ENCODE results near the gene HMCES.
A peak's percentile ranks its signal among the peaks of the same experiment; 100 is the strongest.
"Not testable (repeated sequence)": the region's sequence is repeated elsewhere in the genome, so short reads cannot be mapped to it uniquely, and the experiment has no call there.

Gene HMCES

DNA sequence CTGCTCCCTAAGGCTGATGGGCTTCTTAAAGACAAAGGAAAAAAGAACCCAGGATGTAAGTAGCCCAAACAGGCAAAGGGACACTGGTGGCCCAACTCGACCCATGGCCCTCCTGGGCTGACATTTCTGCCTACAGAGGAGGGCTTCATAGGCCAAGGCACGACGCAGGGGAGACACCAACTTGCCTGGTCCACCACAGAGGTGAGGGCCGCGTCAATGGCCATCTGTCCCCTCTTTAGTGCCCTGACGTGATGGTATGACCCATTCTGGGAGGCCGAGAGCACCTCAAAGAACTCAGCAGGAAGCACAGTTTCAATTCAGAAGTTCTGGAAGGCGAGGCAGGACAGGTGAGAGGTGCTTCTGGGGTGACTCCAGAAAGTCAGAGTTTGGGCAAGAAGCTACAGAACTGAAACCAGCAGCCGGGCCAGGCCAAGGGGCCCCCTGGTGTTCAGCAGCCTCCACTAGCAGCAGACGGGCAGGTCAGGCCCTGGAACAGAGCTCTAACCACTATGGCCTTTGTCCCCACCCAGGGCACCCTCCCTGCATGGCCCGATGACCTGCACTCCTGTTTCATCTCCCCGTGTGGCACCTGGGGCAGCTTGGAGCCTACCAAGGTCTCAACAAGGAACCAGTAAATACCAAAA is 45.1 kb downstream of the HMCES start:
- DNase-seq: no peak

DNA sequence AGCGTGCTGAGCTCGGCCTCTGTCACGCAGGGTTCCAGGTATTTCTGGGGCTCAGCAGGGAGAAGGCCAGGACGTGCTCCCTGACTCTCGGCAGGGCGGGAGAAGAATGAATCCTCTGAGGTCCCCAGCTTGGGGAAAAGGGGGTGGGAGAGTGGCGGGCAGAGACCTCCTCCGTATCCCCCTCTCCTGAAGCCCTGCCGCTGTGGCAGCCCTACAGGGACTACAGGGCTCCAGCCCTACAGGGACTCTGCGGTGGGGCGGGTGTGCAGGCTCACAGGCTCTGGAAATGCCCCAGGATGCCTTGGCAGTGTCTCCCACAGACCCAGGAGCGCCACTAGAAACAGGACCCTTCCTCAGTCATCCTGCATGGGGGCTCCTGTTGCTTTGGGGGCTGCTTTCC is 46.2 kb downstream of the HMCES start:
- no peak for DNase-seq

DNA sequence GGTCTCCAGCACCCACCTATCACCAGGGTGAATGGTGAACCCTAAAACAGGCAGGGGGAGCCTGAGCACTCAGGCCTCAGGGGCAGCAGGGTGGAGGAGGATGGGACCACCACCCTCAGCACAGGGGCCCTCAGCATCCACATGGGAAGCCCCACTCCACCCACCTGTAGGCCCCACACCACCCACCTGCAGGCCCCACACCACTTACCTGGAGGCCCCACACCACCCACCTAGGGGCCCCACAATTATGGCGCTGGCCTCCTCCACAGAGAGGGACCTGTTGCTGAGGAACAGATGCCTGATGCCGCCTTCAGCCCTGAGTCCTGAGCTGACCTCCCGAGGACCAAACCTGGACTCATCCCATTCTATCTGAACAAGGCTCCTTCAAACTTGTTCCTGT is 46.7 kb downstream of the HMCES start:
- no peak for DNase-seq

DNA sequence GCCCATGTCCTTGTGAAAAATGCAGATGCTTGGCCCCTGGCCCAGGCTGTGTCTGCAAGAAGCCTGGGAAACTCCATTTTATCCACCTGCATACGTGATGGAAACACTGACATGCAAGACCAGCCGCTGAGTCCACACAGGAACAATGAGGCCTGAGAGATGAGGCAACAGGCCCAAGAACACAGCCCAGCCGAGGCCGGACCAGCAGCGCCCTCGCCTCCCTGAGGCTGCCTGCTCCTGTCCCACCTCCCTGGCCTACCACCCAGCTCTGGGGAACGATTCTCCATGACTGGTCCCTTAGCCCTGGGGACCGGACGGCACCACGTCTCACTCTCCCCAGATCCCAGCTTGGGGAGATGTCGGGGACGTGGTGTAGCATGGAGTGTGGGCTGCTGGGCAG is 47.5 kb downstream of the HMCES start:
- no peak for DNase-seq

DNA sequence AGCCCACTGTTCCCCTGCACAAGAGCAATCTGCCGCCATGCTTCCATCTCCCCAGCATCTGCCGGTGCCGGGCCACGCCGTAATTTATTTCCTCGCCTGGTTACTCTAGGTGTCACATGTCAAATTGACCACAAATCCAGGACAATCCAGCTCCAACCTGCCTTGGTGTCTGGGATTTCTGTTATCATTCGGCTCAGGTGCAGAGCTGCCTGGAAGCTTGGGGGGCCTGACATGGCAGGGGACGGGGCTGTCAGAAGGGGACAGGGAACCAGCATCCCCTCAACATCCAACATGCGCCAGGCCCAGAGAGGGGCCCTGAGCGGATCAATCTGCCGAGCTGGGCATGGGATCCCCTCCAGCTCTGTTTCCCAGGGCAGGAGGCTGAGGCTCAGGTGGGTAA is 47.9 kb downstream of the HMCES start:
- DNase-seq: no peak

DNA sequence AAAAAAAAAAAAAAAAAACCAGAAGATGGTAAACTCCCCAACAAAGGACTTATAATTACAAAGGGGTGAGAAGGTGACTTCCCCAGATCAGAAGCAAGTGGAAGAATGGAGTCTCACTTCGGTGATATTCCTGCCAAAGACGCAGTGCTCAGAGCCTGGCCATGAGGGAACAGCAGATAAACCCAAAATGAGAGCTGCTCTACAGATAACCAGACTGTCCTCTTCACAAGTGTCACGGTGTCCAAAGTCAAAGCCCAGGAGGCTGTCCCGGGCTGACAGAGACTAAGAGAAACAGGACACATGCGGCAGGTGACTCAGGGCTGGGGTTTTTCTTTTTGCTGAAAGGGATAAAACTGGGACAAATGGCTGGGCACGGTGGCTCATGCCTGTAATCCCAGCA is 48.8 kb downstream of the HMCES start:
- DNase-seq: no peak

DNA sequence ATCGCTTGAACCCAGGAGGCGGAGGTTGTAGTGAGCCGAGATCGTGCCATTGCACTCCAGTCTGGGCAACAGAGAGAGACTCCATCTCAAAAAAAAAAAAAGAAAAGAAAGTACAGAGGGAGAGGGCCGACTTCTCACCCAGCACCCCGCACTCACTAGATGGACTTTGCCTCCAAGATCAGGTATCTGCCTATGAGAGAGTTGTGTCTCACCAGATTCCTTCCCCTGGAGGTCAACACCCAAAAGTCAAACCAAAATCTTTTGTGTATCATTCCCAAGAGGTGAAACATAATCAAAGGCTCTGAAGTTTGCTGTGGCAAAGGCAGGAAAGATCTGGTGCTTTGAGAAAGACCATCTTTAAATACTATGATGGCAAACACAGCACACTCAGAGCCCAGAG is 51.2 kb downstream of the HMCES start:
- DNase-seq: no peak

DNA sequence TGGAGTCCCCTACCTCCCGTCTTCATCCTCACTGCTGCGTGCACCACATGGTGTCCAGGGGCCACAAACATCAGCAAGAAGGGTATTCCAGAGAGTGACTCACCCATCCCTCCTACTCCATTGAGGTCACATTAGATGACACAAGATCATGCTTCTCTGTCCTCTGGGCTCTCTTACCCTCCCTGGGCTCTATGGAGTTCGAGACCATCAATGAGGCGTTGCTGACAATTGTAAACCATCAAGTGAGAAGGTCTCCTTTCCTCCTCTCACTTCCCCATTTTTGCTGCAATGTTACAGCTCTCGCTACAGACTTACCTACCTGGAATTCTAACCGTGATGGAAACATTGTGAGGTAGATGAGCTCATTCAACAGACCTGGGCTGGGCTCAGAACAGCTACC is 51.7 kb downstream of the HMCES start:
- no peak for DNase-seq

DNA sequence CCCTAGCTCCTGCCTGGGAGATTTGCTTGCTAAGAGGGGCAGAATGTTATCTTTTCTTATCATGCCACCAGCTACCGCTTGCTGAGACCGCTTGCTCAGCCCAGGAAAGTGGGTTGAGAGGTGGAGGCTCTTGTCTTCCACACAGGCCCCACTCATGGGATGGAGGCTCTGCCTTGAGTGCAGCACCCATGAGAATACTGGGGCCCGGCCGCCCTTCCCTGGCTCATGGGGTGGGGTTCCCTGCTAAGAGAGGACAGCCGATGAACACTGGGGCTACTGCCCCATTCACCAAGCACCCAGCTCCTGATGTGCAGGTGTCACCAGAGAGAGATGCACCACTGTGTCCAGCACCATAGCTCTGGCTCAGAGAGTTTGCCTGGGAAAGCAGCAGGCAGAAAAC is 55.2 kb downstream of the HMCES start:
- no peak for DNase-seq

DNA sequence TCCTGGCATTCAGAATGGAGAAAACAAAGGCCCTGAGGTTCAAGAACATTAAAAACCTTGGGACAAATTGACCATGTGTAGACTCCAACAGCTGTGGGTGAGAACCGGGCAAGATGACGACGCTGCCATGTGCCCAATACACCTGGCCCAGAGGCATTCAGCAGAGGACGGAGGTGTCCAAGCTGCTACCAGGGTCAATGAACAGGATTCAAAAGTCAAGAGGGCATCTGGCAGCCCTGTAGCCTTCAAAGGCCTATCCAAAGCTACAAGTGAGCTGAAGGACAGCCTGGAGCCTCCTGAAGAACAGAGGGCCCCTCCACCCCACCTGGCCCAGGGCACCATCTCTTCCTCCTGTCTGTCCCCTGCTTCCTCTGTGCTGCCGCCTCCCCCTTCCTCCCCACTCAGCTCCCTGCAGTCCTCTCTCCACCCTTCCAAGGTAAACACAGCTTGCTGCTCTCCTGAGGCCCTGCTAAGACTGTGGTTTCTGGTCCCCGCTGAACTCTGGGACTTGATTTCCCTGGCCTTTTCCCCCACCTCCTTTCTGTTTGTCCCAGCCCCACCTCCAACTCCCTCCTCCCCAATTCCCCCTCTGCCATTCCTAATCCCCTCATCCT is 57.5 kb downstream of the HMCES start:
- peak; percentile 60 for DNase-seq

DNA sequence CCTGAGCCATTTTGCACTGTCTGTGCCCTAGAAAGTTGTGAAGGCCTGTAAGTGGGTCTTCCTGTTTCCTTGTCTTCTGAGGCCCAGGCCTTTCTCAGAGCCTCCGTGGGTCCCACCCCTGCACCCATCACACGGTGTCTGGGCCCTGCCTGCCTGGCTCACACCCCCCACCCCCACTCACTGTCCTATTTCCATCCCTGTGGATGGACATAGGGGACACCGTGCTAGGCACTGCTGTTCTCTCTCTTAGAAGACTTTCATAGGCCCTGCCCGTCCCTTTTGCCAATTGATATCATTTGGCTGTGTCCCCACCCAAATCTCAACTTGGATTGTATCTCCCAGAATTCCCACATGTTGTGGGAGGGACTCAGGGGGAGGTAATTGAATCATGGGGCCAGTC is 59.0 kb downstream of the HMCES start:
- DNase-seq: not testable (repeated sequence)

DNA sequence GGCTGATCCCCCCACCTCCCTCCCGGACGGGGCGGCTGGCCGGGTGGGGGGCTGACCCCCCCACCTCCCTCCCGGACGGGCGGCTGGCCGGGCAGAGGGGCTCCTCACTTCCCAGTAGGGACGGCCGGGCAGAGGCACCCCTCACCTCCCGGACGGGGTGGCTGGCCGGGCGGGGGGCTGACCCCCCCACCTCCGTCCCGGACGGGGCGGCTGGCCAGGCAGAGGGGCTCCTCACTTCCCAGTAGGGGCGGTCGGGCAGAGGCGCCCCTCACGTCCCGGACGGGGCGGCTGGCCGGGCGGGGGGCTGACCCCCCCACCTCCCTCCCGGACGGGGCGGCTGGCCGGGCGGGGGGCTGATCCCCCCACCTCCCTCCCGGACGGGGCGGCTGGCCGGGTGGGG is 60.5 kb downstream of the HMCES start:
- not testable (repeated sequence) for DNase-seq

DNA sequence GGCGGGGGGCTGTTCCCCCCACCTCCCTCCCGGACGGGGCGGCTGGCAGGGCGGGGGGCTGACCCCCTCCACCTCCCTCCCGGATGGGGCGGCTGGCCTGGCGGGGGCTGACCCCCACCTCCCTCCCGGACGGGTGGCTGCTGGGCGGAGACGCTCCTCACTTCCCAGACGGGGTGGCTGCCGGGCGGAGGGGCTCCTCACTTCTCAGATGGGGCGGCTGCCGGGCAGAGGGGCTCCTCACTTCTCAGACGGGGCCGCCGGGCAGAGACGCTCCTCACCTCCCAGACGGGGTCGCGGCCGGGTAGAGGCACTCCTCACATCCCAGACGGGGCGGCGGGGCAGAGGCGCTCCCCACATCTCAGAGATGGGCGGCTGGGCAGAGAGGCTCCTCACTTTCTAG is 61.2 kb downstream of the HMCES start:
- DNase-seq: not testable (repeated sequence)

DNA sequence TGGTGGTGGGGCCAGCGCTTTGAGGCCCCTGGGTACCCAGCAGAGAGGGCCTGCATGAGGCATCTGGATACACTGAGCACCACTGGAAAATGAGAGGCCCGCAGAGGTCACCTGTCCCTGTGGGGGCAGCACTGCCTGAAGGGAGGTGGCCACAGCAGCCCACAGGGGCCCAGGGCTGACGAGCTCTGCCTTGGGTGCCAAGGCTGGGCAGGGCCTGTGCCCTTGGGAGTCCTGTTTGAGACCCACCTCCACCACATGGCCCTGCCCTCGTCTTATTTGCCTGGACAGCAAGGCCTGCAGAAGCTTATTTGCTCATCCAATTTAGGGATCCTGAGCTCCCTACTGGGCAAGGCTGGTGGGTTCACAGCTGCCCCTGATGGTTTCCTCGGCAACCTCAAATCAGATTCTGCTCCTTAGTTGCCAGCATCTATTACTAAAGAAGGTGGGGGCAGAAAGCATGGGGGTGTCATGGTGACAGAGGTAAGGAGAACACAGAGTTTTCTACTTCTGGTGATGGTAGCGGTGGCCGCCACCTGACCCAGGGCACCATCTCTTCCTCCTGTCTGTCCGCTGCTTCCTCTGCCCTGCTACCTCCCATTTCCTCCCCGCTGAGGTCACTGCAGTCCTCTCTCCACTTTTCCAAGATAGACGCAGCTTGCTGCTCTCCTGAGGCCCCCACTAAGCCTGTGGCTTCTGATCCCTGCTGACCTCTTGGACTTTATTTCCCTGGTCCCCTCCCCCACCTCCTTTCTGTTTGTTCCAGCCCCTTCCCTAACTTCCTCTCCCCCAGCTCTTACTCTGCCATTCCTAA is 62.9 kb downstream of the HMCES start:
- no peak for DNase-seq

DNA sequence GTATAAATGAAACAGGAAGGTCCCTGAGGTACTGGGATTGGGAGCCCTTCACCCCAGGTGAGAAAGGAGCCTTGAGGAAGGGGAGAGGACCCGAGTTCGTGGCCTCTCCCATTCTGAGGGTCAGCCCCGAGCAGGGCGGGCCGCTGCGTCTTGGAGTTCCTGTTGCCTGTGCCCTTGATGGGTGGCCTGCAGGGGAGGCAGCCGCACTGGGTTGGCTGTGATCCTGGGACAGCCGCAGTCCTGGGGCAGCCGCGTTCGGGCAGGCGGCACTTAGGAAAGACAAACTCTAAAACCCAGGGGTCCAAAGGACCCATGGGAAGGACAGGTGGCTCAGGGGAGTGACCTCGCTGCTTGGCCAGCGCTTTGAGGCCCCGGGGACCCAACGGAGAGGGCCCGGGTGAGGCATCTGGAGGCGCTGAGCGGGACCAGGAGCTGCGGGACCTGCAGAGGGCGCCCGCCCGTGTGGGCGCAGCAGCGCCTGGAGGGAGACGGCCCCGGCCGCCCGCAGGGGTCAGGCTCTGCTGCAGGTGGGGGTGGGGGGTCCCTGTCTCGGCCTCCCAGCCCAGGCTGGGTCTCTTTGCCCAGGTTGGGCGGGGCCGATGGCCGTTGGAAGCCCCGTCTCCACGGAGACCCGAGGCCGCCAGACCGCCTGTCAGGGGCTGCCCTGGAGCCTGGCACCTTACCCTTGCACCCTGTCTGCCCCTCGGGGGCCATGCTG is 65.1 kb downstream of the HMCES start:
- DNase-seq: no peak

DNA sequence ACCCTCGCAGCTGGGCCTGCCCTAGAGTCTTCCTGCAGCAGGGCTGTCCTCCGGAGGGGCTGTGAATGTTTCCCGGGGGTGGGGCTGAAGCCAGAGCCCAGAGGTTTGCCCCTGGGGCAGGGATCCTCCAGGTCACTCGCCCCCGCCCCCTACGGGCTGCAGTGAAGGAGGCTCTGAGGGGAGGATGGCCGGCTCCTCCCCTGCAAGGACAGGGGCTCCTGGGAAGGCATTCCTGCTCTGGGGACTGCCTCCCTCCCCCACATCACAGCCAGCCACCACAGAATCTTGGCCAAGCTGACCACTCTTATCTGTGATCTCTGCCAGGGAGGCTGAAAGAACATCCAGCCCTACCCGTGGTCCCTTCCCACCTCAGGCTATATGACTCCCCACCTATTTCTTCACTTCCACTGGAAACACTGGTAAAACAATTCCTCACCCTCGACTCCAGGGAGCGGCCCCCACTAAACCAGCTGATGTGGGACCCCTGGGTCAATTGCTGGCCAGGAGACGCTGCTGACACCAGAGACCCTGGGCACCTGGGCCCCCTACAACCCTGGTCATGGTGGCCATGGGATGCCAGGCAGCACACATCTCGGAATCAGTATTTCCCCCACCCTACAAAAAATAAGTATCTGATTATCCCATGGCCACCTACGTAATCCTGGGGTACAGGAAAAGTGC is 66.0 kb downstream of the HMCES start:
- DNase-seq: no peak

DNA sequence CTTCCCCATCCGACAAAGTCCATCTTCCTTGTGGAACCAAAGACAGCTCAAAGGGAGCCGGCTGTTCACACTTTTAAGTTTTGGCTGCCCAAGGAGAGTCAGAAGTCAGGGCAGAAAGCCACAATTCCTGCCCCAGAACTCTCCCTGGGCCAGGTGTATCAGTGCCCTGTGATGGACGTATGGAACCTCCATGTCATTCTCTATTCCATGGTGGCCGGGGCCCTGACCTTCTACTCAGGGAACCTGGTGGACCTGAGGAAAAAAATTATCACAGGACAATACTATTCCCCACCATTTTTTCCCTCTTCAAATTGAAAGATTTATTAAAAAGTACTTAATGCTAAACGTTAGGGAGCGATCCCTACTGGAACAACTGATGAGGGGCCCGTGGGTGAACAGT is 66.6 kb downstream of the HMCES start:
- DNase-seq: no peak

DNA sequence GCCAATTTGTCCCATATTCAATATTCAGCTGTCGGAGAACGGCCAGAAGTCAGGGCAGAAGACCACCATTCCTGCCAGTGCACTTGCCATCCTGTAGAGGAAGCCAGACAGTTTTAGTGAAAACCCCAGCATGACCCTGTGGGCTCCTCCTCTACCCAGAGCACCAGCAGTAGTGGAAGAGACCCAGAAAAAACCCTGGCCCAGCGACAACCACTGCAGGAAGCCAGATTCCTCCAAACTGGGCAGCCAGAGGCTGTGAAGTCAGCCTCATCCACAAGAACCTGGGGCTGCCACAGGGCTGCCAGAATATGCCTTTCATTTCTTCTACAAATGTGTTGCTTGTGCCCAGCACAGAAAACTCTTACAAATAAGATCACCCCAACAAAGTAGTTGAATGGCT is 67.3 kb downstream of the HMCES start:
- DNase-seq: no peak

DNA sequence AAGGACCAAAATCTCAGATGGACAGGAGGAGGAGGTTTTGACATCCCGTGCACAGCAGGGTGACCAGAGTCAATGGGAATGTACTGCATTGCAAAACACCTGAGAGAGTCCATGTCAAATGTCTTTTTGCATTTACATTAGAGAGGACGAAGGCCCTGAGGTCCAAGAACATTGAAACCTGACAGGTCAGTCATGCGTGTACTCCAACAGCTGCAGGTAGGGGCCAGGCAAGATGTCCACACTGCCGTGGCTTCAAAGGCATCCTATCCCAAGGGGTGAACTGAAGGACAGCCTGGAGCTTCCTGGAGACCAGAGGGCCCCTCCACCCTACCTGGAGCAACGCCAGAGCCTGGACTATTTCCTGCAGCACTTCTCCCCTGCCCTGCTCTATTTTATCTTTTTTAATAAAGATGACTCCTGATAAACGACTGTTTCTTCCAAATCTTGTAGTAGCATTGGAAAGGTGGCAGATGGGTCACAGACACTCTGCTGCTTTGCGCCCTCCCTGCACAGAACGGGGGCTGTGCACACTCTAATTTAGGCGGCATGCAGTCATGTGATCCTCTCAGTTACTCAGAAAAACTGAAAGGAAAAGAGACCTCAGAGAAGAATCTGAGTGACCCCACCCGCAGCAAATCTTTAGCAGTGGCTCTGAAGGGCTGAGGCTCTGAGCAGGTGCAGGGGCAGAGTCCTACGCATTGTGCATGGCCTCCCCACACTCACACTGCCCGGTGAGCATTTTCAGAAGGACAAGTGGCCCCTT is 68.2 kb downstream of the HMCES start:
- no peak for DNase-seq

DNA sequence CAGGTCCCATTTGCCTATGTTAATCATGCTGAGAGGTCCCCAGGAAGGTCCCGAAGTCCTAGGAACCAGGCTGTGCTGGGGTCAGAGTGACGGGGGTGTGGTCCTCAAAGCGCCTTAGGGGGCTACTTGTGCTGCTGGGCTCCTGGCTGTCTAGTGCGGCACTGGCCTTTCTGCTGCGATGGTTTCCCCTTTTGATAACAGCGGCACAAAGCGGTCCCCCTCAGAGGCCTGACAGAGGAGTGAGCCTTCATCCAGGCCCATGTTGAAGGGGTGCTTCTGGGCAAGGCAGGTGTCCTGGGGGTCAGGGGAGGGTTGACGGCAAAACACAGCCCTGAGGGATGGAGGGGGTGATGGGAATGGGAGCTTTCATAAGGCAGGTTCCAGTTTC is 68.8 kb downstream of the HMCES start:
- DNase-seq: no peak

DNA sequence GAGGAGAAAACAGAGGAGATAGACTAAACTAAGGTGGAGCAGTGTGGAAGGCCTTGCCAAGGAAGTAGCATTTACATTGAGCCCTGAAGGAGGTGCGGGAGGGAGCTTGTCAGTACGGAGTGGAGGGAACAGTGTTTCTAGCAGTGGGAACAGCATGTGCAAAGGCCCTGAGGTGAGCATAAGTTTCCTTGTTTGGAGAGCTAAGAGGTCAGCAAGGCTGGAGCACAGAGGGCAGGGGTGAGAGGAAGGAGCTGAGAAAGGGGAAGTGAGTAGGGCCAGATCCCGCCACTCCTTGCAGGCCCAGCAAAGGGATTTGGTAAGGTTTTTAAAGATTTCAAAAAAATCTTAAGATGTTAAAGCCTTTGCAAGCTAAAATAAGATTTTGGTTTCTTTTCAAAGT is 70.1 kb downstream of the HMCES start:
- DNase-seq: no peak

DNA sequence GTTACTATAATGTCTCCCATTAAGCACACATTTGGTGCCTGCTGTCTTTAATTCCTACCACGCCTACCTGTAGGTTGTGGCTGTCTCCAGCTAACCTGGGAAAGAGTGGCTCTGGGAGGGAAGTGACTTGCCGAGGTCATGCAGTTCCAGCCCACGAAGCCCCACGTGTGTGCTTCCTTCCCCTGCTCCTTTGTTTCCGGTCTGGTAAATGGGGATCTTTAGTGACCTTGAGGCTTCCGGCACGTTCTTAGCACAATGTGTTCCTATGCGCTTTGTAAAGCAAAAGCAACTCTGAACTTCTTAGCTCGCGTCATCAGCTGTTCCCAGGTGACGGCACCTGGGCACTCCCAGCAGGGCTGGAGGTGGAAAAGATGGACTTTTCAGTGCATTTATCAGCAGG is 70.5 kb downstream of the HMCES start:
- DNase-seq: not testable (repeated sequence)

Data from NCI-H510A (cell line).